Measurements from ENCODE around the gene TRIM43B.
"Not testable (repeated sequence)": the region's sequence is repeated elsewhere in the genome, so short reads cannot be mapped to it uniquely, and the experiment has no call there.

GRCh38 chr2:95466572-95466971, 18.0 kb downstream of the TRIM43B start:
- not testable (repeated sequence) for TF ChIP-seq MAX (CRISPR knock-in tag; IDR thresholded peaks at IDR 0.05); CTCF (IDR thresholded peaks at IDR 0.05); CDX4 (CRISPR knock-in tag; IDR thresholded peaks at IDR 0.05; ENCODE audit: borderline replicate concordance); JUN (CRISPR knock-in tag; IDR thresholded peaks at IDR 0.05); NR1H2 (CRISPR knock-in tag; IDR thresholded peaks at IDR 0.05); CREM (CRISPR knock-in tag; IDR thresholded peaks at IDR 0.05)
